Measurements from ENCODE around the gene SHLD2.
"Not testable (repeated sequence)": the region's sequence is repeated elsewhere in the genome, so short reads cannot be mapped to it uniquely, and the experiment has no call there.

The SHLD2 gene

GRCh38 chr10:87085537-87085936, 9.5 kb upstream of the SHLD2 start:
- DNase-seq: no peak

- no peak for DNase-seq
Observed at GRCh38 chr10:87089746-87090145, 5.3 kb upstream of the SHLD2 start.

- DNase-seq: no peak
Observed at GRCh38 chr10:87090779-87091178, 4.2 kb upstream of the SHLD2 start.

- DNase-seq: no peak
Observed at GRCh38 chr10:87092376-87092860, 2.6 kb upstream of the SHLD2 start.

- peak; percentile 11 for DNase-seq
Observed at GRCh38 chr10:87092861-87093631, 2.0 kb upstream of the SHLD2 start.

GRCh38 chr10:87093632-87094372, 1.2 kb upstream of the SHLD2 start:
- peak; percentile 55 for DNase-seq

- DNase-seq: peak; percentile 68
Observed at GRCh38 chr10:87095236-87095945, 385 bp downstream of the SHLD2 start.

GRCh38 chr10:87101996-87102395, 7.0 kb downstream of the SHLD2 start:
- DNase-seq: no peak

GRCh38 chr10:87104727-87105126, 9.7 kb downstream of the SHLD2 start:
- not testable (repeated sequence) for DNase-seq

GRCh38 chr10:87105446-87106124, 10.6 kb downstream of the SHLD2 start:
- no peak for DNase-seq

GRCh38 chr10:87118122-87118521, 23.1 kb downstream of the SHLD2 start:
- not testable (repeated sequence) for DNase-seq

GRCh38 chr10:87119029-87119428, 24.0 kb downstream of the SHLD2 start:
- DNase-seq: not testable (repeated sequence)

GRCh38 chr10:87123351-87123750, 28.3 kb downstream of the SHLD2 start:
- not testable (repeated sequence) for DNase-seq

- not testable (repeated sequence) for DNase-seq
Observed at GRCh38 chr10:87127048-87127447, 32.0 kb downstream of the SHLD2 start.

- not testable (repeated sequence) for DNase-seq
Observed at GRCh38 chr10:87127607-87128156, 32.7 kb downstream of the SHLD2 start.

GRCh38 chr10:87132176-87132575, 37.2 kb downstream of the SHLD2 start:
- DNase-seq: not testable (repeated sequence)

GRCh38 chr10:87133936-87134335, 38.9 kb downstream of the SHLD2 start:
- DNase-seq: not testable (repeated sequence)

GRCh38 chr10:87134440-87134839, 39.4 kb downstream of the SHLD2 start:
- DNase-seq: not testable (repeated sequence)

- DNase-seq: not testable (repeated sequence)
Observed at GRCh38 chr10:87137478-87137877, 42.5 kb downstream of the SHLD2 start.

GRCh38 chr10:87142230-87143108, 47.5 kb downstream of the SHLD2 start:
- not testable (repeated sequence) for DNase-seq

GRCh38 chr10:87143109-87143418, 48.1 kb downstream of the SHLD2 start:
- not testable (repeated sequence) for DNase-seq

All from effector CD4-positive, alpha-beta T cell (primary cell).